Measurements from ENCODE around the gene BCL2.

Gene BCL2

DNA sequence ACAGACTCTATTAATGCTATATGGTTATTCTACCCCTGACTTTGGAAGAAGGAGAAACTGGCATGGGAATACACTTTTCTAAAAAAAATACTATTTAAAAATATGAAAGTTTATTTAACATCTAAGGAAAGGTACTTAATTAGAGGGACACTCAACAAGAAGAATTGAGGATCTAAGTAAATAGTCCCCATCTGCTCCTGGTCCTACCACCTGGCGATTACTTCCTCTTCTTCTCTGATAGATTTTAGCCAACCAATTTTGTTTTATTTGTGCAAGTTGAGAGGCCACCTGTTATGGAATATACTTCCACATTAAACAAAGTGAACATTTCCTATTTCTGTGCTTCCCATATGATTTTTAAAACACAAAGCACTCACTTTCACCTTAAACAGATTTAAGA lies 111.7 kb downstream of the BCL2 start:
- no peak overlapping the region for H2AK5ac ChIP-seq (ENCODE audit: low read length)
- no peak overlapping the region for H3K23ac ChIP-seq (ENCODE audit: low read length)
- H4K8ac ChIP-seq (ENCODE audit: low read depth, low read length): no peak overlapping the region
- no peak overlapping the region for H3K14ac ChIP-seq (ENCODE audit: low read length)
- no peak for DNase-seq
- no peak overlapping the region for H4K12ac ChIP-seq (ENCODE audit: low read depth, low read length)
- no peaks in the 10 kb centered on the region for H3K79me2 ChIP-seq (ENCODE audit: control insufficient read depth, insufficient read depth, low read length, poor library complexity)
- no peaks in the 10 kb centered on the region for H3K27me3 ChIP-seq (ENCODE audit: insufficient read depth, low read length)
- H2BK12ac ChIP-seq (ENCODE audit: low read length): no peak overlapping the region
- H3K4me1 ChIP-seq (ENCODE audit: control insufficient read depth in 1 of 2, insufficient read depth in 2 of 2, low read length in 2 of 2): no peaks in the 10 kb centered on the region
- no peak overlapping the region for H3K4me2 ChIP-seq (ENCODE audit: low read length)
- no peaks in the 10 kb centered on the region for H3K9me3 ChIP-seq (ENCODE audit: insufficient read depth, low read depth, low read length)
- no peak overlapping the region for H3K9ac ChIP-seq (ENCODE audit: low read length)
- no peak overlapping the region for H2BK5ac ChIP-seq (ENCODE audit: low read depth, low read length, poor library complexity)
- H3K36me3 ChIP-seq (ENCODE audit: control insufficient read depth in 1 of 2, insufficient read depth in 2 of 2, low read length in 2 of 2): no peaks in the 10 kb centered on the region
- no peak overlapping the region for H2BK120ac ChIP-seq (ENCODE audit: insufficient read depth, low read length, poor library complexity)
- WGBS (ENCODE audit: extremely low coverage, insufficient coverage, insufficient read length): no CpG with 5 or more reads among the region's 1 CpG
- no peaks in the 10 kb centered on the region for H3K79me1 ChIP-seq (ENCODE audit: low read length)
- H3K4me3 ChIP-seq (ENCODE audit: low read depth, low read length): no peak overlapping the region
- H3K27ac ChIP-seq (ENCODE audit: low read depth, low read length): no peak overlapping the region
- no peak overlapping the region for H2AFZ ChIP-seq (ENCODE audit: insufficient read depth, low read length, poor library complexity)
- H4K91ac ChIP-seq (ENCODE audit: low read depth, low read length): no peak overlapping the region
- H3K4ac ChIP-seq (ENCODE audit: low read depth, low read length): no peak overlapping the region
- H3K18ac ChIP-seq (ENCODE audit: low read length): no peak overlapping the region

DNA sequence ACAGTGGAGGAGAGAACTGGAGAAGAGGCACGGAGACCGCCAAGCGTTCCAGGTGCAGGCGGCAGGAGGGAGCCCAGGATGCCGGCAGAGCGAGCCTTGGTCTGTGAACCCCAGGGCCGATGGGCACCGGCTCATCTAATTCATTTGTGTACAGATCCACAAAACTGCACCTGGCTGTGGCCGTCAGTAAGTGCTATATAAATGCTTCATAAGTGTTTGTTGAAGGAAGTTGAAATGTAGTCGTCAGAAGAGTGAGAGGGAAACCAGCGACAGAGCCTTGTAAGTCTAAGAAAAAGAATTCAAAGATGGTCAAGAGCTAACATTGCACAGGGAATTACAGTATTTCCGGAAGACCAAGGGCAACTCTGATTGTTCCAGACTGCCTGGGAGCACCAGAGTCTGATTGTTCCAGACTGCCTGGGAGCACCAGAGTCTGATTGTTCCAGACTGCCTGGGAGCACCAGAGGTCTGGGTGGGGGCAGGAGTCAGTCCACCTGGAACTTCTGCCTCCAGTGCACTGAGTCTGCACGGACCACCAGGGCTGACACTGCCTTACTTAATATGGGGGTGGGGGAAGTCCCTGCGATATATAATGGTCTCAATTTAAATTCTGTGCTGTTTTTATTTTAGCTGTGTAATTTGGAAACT lies 112.3 kb downstream of the BCL2 start:
- no peak overlapping the region for H3K14ac ChIP-seq (ENCODE audit: low read length)
- H3K79me2 ChIP-seq (ENCODE audit: control insufficient read depth, insufficient read depth, low read length, poor library complexity): no peaks in the 10 kb centered on the region
- no peak overlapping the region for H4K8ac ChIP-seq (ENCODE audit: low read depth, low read length)
- no peak overlapping the region for H4K12ac ChIP-seq (ENCODE audit: low read depth, low read length)
- no peak overlapping the region for H2AFZ ChIP-seq (ENCODE audit: insufficient read depth, low read length, poor library complexity)
- H4K91ac ChIP-seq (ENCODE audit: low read depth, low read length): no peak overlapping the region
- H3K27ac ChIP-seq (ENCODE audit: low read depth, low read length): no peak overlapping the region
- H2AK5ac ChIP-seq (ENCODE audit: low read length): no peak overlapping the region
- H3K36me3 ChIP-seq (ENCODE audit: control insufficient read depth in 1 of 2, insufficient read depth in 2 of 2, low read length in 2 of 2): no peaks in the 10 kb centered on the region
- no peak overlapping the region for H3K4ac ChIP-seq (ENCODE audit: low read depth, low read length)
- H3K9me3 ChIP-seq (ENCODE audit: insufficient read depth, low read depth, low read length): no peaks in the 10 kb centered on the region
- whole genome bisulfite sequencing (ENCODE audit: extremely low coverage, insufficient coverage, insufficient read length): no CpG with 5 or more reads among the region's 14 CpGs
- H3K4me1 ChIP-seq (ENCODE audit: control insufficient read depth in 1 of 2, insufficient read depth in 2 of 2, low read length in 2 of 2): no peaks in the 10 kb centered on the region
- no peak overlapping the region for H3K9ac ChIP-seq (ENCODE audit: low read length)
- H3K79me1 ChIP-seq (ENCODE audit: low read length): no peaks in the 10 kb centered on the region
- H3K23ac ChIP-seq (ENCODE audit: low read length): no peak overlapping the region
- no peak for DNase-seq
- no peak overlapping the region for H2BK12ac ChIP-seq (ENCODE audit: low read length)
- H3K4me2 ChIP-seq (ENCODE audit: low read length): no peak overlapping the region
- H3K18ac ChIP-seq (ENCODE audit: low read length): no peak overlapping the region
- no peak overlapping the region for H2BK120ac ChIP-seq (ENCODE audit: insufficient read depth, low read length, poor library complexity)
- no peak overlapping the region for H2BK5ac ChIP-seq (ENCODE audit: low read depth, low read length, poor library complexity)
- H3K4me3 ChIP-seq (ENCODE audit: low read depth, low read length): no peak overlapping the region
- no peaks in the 10 kb centered on the region for H3K27me3 ChIP-seq (ENCODE audit: insufficient read depth, low read length)

DNA sequence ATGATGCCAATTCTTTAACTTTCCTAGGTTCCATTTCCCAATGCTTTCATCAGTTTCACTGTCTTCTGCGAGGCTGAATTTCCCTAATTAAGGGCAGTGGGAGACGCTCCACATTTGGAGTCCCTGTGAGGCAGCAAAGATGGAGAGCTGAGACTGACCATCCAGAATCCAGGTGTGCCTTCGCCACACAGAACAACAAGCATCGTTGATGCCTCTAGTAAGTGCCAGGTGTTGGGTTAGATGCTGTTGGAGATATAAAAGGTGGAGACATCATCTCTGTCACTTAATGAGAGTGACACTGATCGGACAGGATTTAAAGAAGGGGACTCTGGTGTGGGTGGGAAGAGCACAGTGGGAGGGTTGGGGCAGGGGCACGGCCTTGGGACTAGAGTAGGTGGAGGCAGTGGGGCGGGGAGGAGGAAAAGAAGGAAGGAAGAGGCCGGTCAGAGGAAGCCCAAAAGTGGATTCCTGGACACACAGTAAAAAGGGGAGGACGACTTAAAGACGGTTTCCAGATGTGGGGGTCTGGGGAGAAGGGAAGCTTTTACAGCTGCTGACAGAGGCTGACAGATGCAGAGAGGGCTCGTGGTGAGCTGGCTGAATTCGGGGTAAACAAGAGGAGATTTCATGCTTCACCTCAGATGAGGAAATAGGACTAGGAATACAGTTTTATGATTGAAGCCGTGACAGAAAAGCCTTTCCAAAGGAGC lies 113.0 kb downstream of the BCL2 start:
- no peaks in the 10 kb centered on the region for H3K4me1 ChIP-seq (ENCODE audit: control insufficient read depth in 1 of 2, insufficient read depth in 2 of 2, low read length in 2 of 2)
- no peaks in the 10 kb centered on the region for H3K36me3 ChIP-seq (ENCODE audit: control insufficient read depth in 1 of 2, insufficient read depth in 2 of 2, low read length in 2 of 2)
- H3K79me1 ChIP-seq (ENCODE audit: low read length): no peaks in the 10 kb centered on the region
- DNase-seq: no peak
- no peak overlapping the region for H3K4me2 ChIP-seq (ENCODE audit: low read length)
- no peak overlapping the region for H3K27ac ChIP-seq (ENCODE audit: low read depth, low read length)
- H3K9ac ChIP-seq (ENCODE audit: low read length): no peak overlapping the region
- H2AK5ac ChIP-seq (ENCODE audit: low read length): no peak overlapping the region
- H3K4ac ChIP-seq (ENCODE audit: low read depth, low read length): no peak overlapping the region
- no peak overlapping the region for H2AFZ ChIP-seq (ENCODE audit: insufficient read depth, low read length, poor library complexity)
- no peak overlapping the region for H4K12ac ChIP-seq (ENCODE audit: low read depth, low read length)
- H3K9me3 ChIP-seq (ENCODE audit: insufficient read depth, low read depth, low read length): no peaks in the 10 kb centered on the region
- no peak overlapping the region for H4K8ac ChIP-seq (ENCODE audit: low read depth, low read length)
- H3K79me2 ChIP-seq (ENCODE audit: control insufficient read depth, insufficient read depth, low read length, poor library complexity): no peaks in the 10 kb centered on the region
- no CpG with 5 or more reads among the region's 13 CpGs for WGBS (ENCODE audit: extremely low coverage, insufficient coverage, insufficient read length)
- no peak overlapping the region for H2BK5ac ChIP-seq (ENCODE audit: low read depth, low read length, poor library complexity)
- no peak overlapping the region for H3K14ac ChIP-seq (ENCODE audit: low read length)
- H2BK120ac ChIP-seq (ENCODE audit: insufficient read depth, low read length, poor library complexity): no peak overlapping the region
- no peak overlapping the region for H2BK12ac ChIP-seq (ENCODE audit: low read length)
- no peak overlapping the region for H4K91ac ChIP-seq (ENCODE audit: low read depth, low read length)
- H3K4me3 ChIP-seq (ENCODE audit: low read depth, low read length): no peak overlapping the region
- no peak overlapping the region for H3K23ac ChIP-seq (ENCODE audit: low read length)
- no peaks in the 10 kb centered on the region for H3K27me3 ChIP-seq (ENCODE audit: insufficient read depth, low read length)
- H3K18ac ChIP-seq (ENCODE audit: low read length): no peak overlapping the region

DNA sequence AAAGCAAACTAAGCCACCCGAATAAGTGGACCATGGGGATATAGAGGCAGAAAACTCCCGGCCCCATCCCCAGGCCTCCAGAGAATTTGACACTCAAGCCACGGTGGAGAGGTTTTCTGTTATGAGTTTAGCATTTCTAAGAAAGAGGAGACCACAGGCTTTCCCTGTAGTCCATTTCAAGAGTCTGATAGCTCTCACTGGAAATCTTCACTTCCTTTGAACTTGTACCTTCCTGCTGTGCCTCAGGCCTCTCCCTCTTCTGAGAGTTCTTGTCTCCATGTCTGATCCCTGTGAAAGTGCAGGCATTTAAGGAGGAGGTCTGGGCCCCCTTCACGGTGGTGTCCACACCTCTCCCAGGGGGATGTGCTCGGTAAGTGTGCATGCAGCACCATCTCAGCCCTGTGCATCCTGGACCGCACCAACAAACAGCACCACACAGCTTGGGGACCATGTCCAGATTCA lies 113.7 kb downstream of the BCL2 start:
- Histone ChIP-seq H4K8ac (ENCODE audit: low read depth, low read length) (no peak overlapping the region), H3K9me3 (ENCODE audit: insufficient read depth, low read depth, low read length) (no peaks in the 10 kb centered on the region), H3K18ac (ENCODE audit: low read length) (no peak overlapping the region), H3K9ac (ENCODE audit: low read length) (no peak overlapping the region), H3K79me2 (ENCODE audit: control insufficient read depth, insufficient read depth, low read length, poor library complexity) (no peaks in the 10 kb centered on the region), H4K12ac (ENCODE audit: low read depth, low read length) (no peak overlapping the region), H4K91ac (ENCODE audit: low read depth, low read length) (no peak overlapping the region), H3K27me3 (ENCODE audit: insufficient read depth, low read length) (no peaks in the 10 kb centered on the region), H3K27ac (ENCODE audit: low read depth, low read length) (no peak overlapping the region), H3K4me2 (ENCODE audit: low read length) (no peak overlapping the region), H3K4me1 (ENCODE audit: control insufficient read depth in 1 of 2, insufficient read depth in 2 of 2, low read length in 2 of 2) (no peaks in the 10 kb centered on the region), H2BK5ac (ENCODE audit: low read depth, low read length, poor library complexity) (no peak overlapping the region), H2BK12ac (ENCODE audit: low read length) (no peak overlapping the region), H3K14ac (ENCODE audit: low read length) (no peak overlapping the region), H2BK120ac (ENCODE audit: insufficient read depth, low read length, poor library complexity) (no peak overlapping the region), H2AFZ (ENCODE audit: insufficient read depth, low read length, poor library complexity) (no peak overlapping the region), H2AK5ac (ENCODE audit: low read length) (no peak overlapping the region), H3K79me1 (ENCODE audit: low read length) (no peaks in the 10 kb centered on the region), H3K23ac (ENCODE audit: low read length) (no peak overlapping the region), H3K36me3 (ENCODE audit: control insufficient read depth in 1 of 2, insufficient read depth in 2 of 2, low read length in 2 of 2) (no peaks in the 10 kb centered on the region), H3K4ac (ENCODE audit: low read depth, low read length) (no peak overlapping the region), H3K4me3 (ENCODE audit: low read depth, low read length) (no peak overlapping the region)
- no CpG with 5 or more reads among the region's 6 CpGs for WGBS (ENCODE audit: extremely low coverage, insufficient coverage, insufficient read length)
- no peak for DNase-seq

All from trophoblast cell (in vitro differentiated cells and primary cell).